T-cell (primary cell): ENCODE measurements around the gene NNT. TPM values are rescaled to one million over a fixed set of nuclear protein-coding genes. Genes with fewer than 3 reads are reported as not detected.

Source experiments
- ATAC-seq, 4 experiments: fragments of 200-7000 bp in 3 of 4; fragments of 150-1000 bp in 1 of 4; cut with Tn5 transposase; replicated peaks in 1 of 4; 1 replicate in 3 of 4; 2 replicates in 1 of 4; pipeline ENCODE4 v1.10.0; 2021; ENCODE audit warnings: moderate library complexity in 3 of 4, mild to moderate bottlenecking in 2 of 4, moderate number of reproducible peaks in 1 of 4
- CTCF ChIA-PET, 2 donors: fragments of 300-600 bp; sonication (Branson Sonifier 250); formaldehyde crosslinking; loops; one replicate each; lab custom pipeline; 2022; ENCODE audit warnings: antibody characterized with exemption in 2 of 2; lab: Charles Lee
- POLR2A ChIA-PET, 2 donors: fragments of 300-600 bp; sonication (Branson Sonifier 250); formaldehyde crosslinking; loops; one replicate each; lab custom pipeline; 2022; ENCODE audit warnings: antibody characterized with exemption in 2 of 2; lab: Charles Lee
- DNase-seq, 35 experiments: peaks; one replicate each; pipeline versions ENCODE4 v3.0.0 to v3.0.0-alpha.2; 2013 to 2023
- H3K27ac ChIP-seq: one replicate; pipeline ENCODE4 v1.5.1; 2013; ENCODE audit warnings: low read length
- H3K27me3 ChIP-seq, 2 experiments: replicated peaks in 1 of 2; 1 replicate in 1 of 2; 2 replicates in 1 of 2; pipeline versions ENCODE4 v1.6.1 to v1.7.0; 2013; ENCODE audit warnings: low read length in 1 of 2, mixed read lengths in 1 of 2; ENCODE audit not compliant: control insufficient read depth in 2 of 2, insufficient read depth in 2 of 2; ENCODE audit errors: extremely low read depth in 1 of 2
- H3K36me3 ChIP-seq, 2 donors: 1 replicate in 1 of 2; 2 replicates in 1 of 2; pipeline versions ENCODE4 v1.6.1 to v1.7.0; 2013; ENCODE audit warnings: low read length in 1 of 2; ENCODE audit not compliant: control insufficient read depth in 2 of 2, insufficient read depth in 1 of 2; ENCODE audit errors: extremely low read depth in 1 of 2
- H3K4me1 ChIP-seq, 2 experiments: 1 replicate in 1 of 2; 2 replicates in 1 of 2; pipeline versions ENCODE4 v1.6.1 to v1.7.0; 2013; ENCODE audit warnings: low read length in 2 of 2, mixed read lengths in 1 of 2; ENCODE audit not compliant: insufficient read depth in 2 of 2, control insufficient read depth in 1 of 2; ENCODE audit errors: extremely low read depth in 1 of 2
- H3K4me3 ChIP-seq, 2 donors: 1 replicate in 1 of 2; 2 replicates in 1 of 2; pipeline versions ENCODE4 v1.5.1 to v1.7.0; 2013; ENCODE audit warnings: mild to moderate bottlenecking in 2 of 2, low read length in 1 of 2, moderate library complexity in 1 of 2; ENCODE audit not compliant: control insufficient read depth in 1 of 2; ENCODE audit errors: extremely low read depth in 1 of 2
- H3K9me3 ChIP-seq: 2 replicates; pipeline ENCODE4 v1.7.0; 2013
- H3K27ac Mint-ChIP-seq, 2 donors: one replicate each; pipeline ENCODE4 v1.8.0; 2020 to 2021; ENCODE audit warnings: mild to moderate bottlenecking in 2 of 2, mixed read lengths in 2 of 2
- H3K27me3 Mint-ChIP-seq, 2 donors: one replicate each; pipeline ENCODE4 v1.8.0; 2021 to 2022; ENCODE audit warnings: mixed read lengths in 2 of 2
- H3K36me3 Mint-ChIP-seq: one replicate; pipeline ENCODE4 v1.8.0; 2021; ENCODE audit warnings: mixed read lengths
- H3K4me1 Mint-ChIP-seq, 3 donors: one replicate each; pipeline ENCODE4 v1.8.0; 2020 to 2022; ENCODE audit warnings: mixed read lengths in 3 of 3, mild to moderate bottlenecking in 1 of 3
- H3K4me3 Mint-ChIP-seq, 3 donors: one replicate each; pipeline ENCODE4 v1.8.0; 2020 to 2022; ENCODE audit warnings: mild to moderate bottlenecking in 3 of 3, mixed read lengths in 3 of 3, moderate library complexity in 3 of 3
- H3K9me3 Mint-ChIP-seq, 3 donors: one replicate each; pipeline ENCODE4 v1.8.0; 2020 to 2022; ENCODE audit warnings: mixed read lengths in 3 of 3
- WGBS: methylation state at CpG from one replicate; pipeline ENCODE4 v1.1.5; 2013; ENCODE audit warnings: missing lambda C conversion rate; ENCODE audit not compliant: insufficient coverage; 5-methylcytosine and 5-hydroxymethylcytosine counted together
- total RNA-seq, 35 experiments: library from RNA in 6 of 35; stranded (reverse) in 6 of 35; fragments of 120-200 nt in 1 of 35; gene quantifications; one replicate each; pipeline versions ENCODE4 v1.2.1 to v1.2.4 and lab custom pipeline; 2013 to 2026

Gene NNT
- total RNA-seq, 5 donors from 2014 or later (not counting 1 experiment from before 2014, with no cell fraction given): 49.3 to 56.3 (median 52.6) TPM

- H3K27me3 Mint-ChIP-seq: peaks cover 4 to 5% of the 10 kb centered on the region in 2 donors
- WGBS: under 1% methylated on average over 73 of the region's 79 CpGs
- peak within 1 kb of the TSS in 2 of 3 donors; percentile 90 to 92 for H3K4me3 Mint-ChIP-seq
- H3K27ac Mint-ChIP-seq: peak within 1 kb of the TSS; percentile 97
- peaks cover 7 to 11% (median 7%) of the 10 kb centered on the region in 3 donors for H3K4me1 Mint-ChIP-seq
- DNase-seq: peak; percentile 63 to 89 (median 77)
- ChIA-PET CTCF (interaction anchor here (0.6 to 1.0 kb wide), 4 partner anchors 46 to 436 kb away, joined by 3 to 10 read pairs (median 4); partner anchors contain the start of genes NNT (in 1 of the 2) and TMEM267 (in 1 of the 2)), POLR2A (interaction anchor here in 1 of 2 donors (0.7 kb wide), 1 partner anchor 166 kb away, joined by 3 read pairs; no protein-coding TSS in a partner anchor)
- no peaks in the 10 kb centered on the region for H3K9me3 Mint-ChIP-seq
- peak within 1 kb of the TSS; percentile 74 to 87 for H3K4me3 ChIP-seq
- peak; percentile 83 to 87 (median 86) for ATAC-seq
- H3K4me1 ChIP-seq: peaks cover 9 to 22% of the 10 kb centered on the region in 2 experiments
- H3K36me3 ChIP-seq: peaks cover 0 to 31% of the 10 kb centered on the region in 2 donors
- no peaks in the 10 kb centered on the region for H3K27me3 ChIP-seq
- H3K27ac ChIP-seq: peak within 1 kb of the TSS; percentile 88
- H3K9me3 ChIP-seq: no peaks in the 10 kb centered on the region
- peaks cover 4% of the 10 kb centered on the region for H3K36me3 Mint-ChIP-seq
These were observed 46.0 kb upstream of the NNT start, which contains the start of gene PAIP1 for GRCh38 chr5:43556857-43557542. Gene PAIP1 (minus strand): TSS chr5:43557077. CDS start chr5:43556846, 231 bp downstream.

GRCh38 chr5:43560128-43560527 is 42.9 kb upstream of the NNT start:
- ATAC-seq: no peak
- H3K9me3 Mint-ChIP-seq: no peaks in the 10 kb centered on the region

GRCh38 chr5:43561356-43561755 is 41.6 kb upstream of the NNT start:
- Mint-ChIP-seq H3K4me3 (no peak overlapping the region), H3K9me3 (no peaks in the 10 kb centered on the region), H3K27me3 (peaks cover 4 to 10% of the 10 kb centered on the region in 2 donors), H3K27ac (no peak overlapping the region), H3K4me1 (peaks cover 7 to 11% (median 7%) of the 10 kb centered on the region in 3 donors), H3K36me3 (peaks cover 3% of the 10 kb centered on the region)
- no peak overlapping the region for H3K27ac ChIP-seq
- CTCF ChIA-PET: no interaction called here
- no peaks in the 10 kb centered on the region for H3K27me3 ChIP-seq
- no peaks in the 10 kb centered on the region for H3K9me3 ChIP-seq
- POLR2A ChIA-PET: no interaction called here
- peaks cover 0 to 9% of the 10 kb centered on the region in 2 experiments for H3K4me1 ChIP-seq
- H3K4me3 ChIP-seq: no peak overlapping the region
- H3K36me3 ChIP-seq: no peaks in the 10 kb centered on the region
- ATAC-seq: no peak
- DNase-seq: no peak

More at GRCh38 chr5:43560128-43560527, 42.9 kb upstream of the NNT start:
- H3K4me1 Mint-ChIP-seq: peaks cover 7 to 11% (median 7%) of the 10 kb centered on the region in 3 donors
- no peak overlapping the region for H3K27ac ChIP-seq
- H3K9me3 ChIP-seq: no peaks in the 10 kb centered on the region
- H3K4me1 ChIP-seq: peaks cover 8 to 9% of the 10 kb centered on the region in 2 experiments
- no peak overlapping the region for H3K27ac Mint-ChIP-seq
- H3K36me3 ChIP-seq: peaks cover 0 to under 1% of the 10 kb centered on the region in 2 donors
- no peak overlapping the region for H3K4me3 Mint-ChIP-seq
- peaks cover 2% of the 10 kb centered on the region for H3K36me3 Mint-ChIP-seq
- peaks cover 4 to 10% of the 10 kb centered on the region in 2 donors for H3K27me3 Mint-ChIP-seq
- no peak overlapping the region for H3K4me3 ChIP-seq
- DNase-seq: no peak
- WGBS: 54% methylated on average over 2 of the region's 2 CpGs
- ChIA-PET POLR2A (no interaction called here), CTCF (interaction anchor here in 1 of 2 donors (0.6 to 0.7 kb wide), 2 partner anchors 14 to 239 kb away, joined by 7 read pairs; no protein-coding TSS in a partner anchor)
- no peaks in the 10 kb centered on the region for H3K27me3 ChIP-seq

- Mint-ChIP-seq H3K4me1 (peaks cover 0 to 3% (median 0%) of the 10 kb centered on the region in 3 donors), H3K4me3 (no peak overlapping the region), H3K27me3 (peaks cover 4 to 10% of the 10 kb centered on the region in 2 donors), H3K27ac (no peak overlapping the region), H3K36me3 (peaks cover 6% of the 10 kb centered on the region), H3K9me3 (no peaks in the 10 kb centered on the region)
- Histone ChIP-seq H3K36me3 (no peaks in the 10 kb centered on the region), H3K4me3 (no peak overlapping the region), H3K9me3 (no peaks in the 10 kb centered on the region), H3K27me3 (no peaks in the 10 kb centered on the region), H3K27ac (no peak overlapping the region), H3K4me1 (no peaks in the 10 kb centered on the region)
- no peak for ATAC-seq
- no peak for DNase-seq
- POLR2A ChIA-PET: no interaction called here
- WGBS: 95% methylated on average over 2 of the region's 3 CpGs
- CTCF ChIA-PET: no interaction called here
These were observed 39.7 kb upstream of the NNT start for GRCh38 chr5:43563321-43563720.

GRCh38 chr5:43564289-43564850 is 38.6 kb upstream of the NNT start:
- H3K4me3 Mint-ChIP-seq: no peak overlapping the region
- DNase-seq: no peak
- no peaks in the 10 kb centered on the region for H3K4me1 ChIP-seq
- ChIA-PET POLR2A (no interaction called here), CTCF (no interaction called here)
- H3K27ac Mint-ChIP-seq: no peak overlapping the region
- H3K36me3 ChIP-seq: no peaks in the 10 kb centered on the region
- no peak for ATAC-seq
- no peak overlapping the region for H3K27ac ChIP-seq
- H3K9me3 Mint-ChIP-seq: no peaks in the 10 kb centered on the region
- no peaks in the 10 kb centered on the region for H3K27me3 ChIP-seq
- peaks cover 4 to 10% of the 10 kb centered on the region in 2 donors for H3K27me3 Mint-ChIP-seq
- no peaks in the 10 kb centered on the region for H3K9me3 ChIP-seq
- H3K4me3 ChIP-seq: no peak overlapping the region
- no peaks in the 10 kb centered on the region for H3K4me1 Mint-ChIP-seq
- H3K36me3 Mint-ChIP-seq: peaks cover 6% of the 10 kb centered on the region
- WGBS: no CpG with 5 or more reads among the region's 5 CpGs

- Histone ChIP-seq H3K27ac (no peak overlapping the region), H3K36me3 (no peaks in the 10 kb centered on the region), H3K4me3 (no peak overlapping the region), H3K4me1 (no peaks in the 10 kb centered on the region), H3K27me3 (no peaks in the 10 kb centered on the region), H3K9me3 (no peaks in the 10 kb centered on the region)
- no peak for DNase-seq
- peaks cover 6% of the 10 kb centered on the region for H3K36me3 Mint-ChIP-seq
- H3K9me3 Mint-ChIP-seq: no peaks in the 10 kb centered on the region
- ATAC-seq: no peak
- H3K27me3 Mint-ChIP-seq: peaks cover 4 to 10% of the 10 kb centered on the region in 2 donors
- WGBS: no CpG with 5 or more reads among the region's 5 CpGs
- ChIA-PET CTCF (no interaction called here), POLR2A (no interaction called here)
- H3K27ac Mint-ChIP-seq: no peak overlapping the region
- no peaks in the 10 kb centered on the region for H3K4me1 Mint-ChIP-seq
- no peak overlapping the region for H3K4me3 Mint-ChIP-seq
These were observed 37.9 kb upstream of the NNT start for GRCh38 chr5:43565043-43565442.
